Neural crest cell (in vitro differentiated cells): Measurements from ENCODE around the gene MINDY2. TPM values are rescaled to one million over a fixed set of nuclear protein-coding genes. Genes with fewer than 3 reads are reported as not detected.

Experiments used
- DNase-seq: peaks from one replicate; pipeline ENCODE4 v3.0.0; 2021; ENCODE audit warnings: low read depth, mixed read lengths, low spot score
- H3K27ac Mint-ChIP-seq: one replicate; pipeline ENCODE4 v1.8.0; 2021; ENCODE audit warnings: mild to moderate bottlenecking, mixed read lengths; ENCODE audit not compliant: unreplicated experiment
- H3K27me3 Mint-ChIP-seq: 2 replicates; pipeline ENCODE4 v1.8.0; 2021; ENCODE audit warnings: low read depth, mild to moderate bottlenecking, mixed read lengths
- H3K36me3 Mint-ChIP-seq: 2 replicates; pipeline ENCODE4 v1.8.0; 2021; ENCODE audit warnings: low read depth, mild to moderate bottlenecking, mixed read lengths
- H3K4me1 Mint-ChIP-seq: 2 replicates; pipeline ENCODE4 v1.8.0; 2021; ENCODE audit warnings: mixed read lengths
- H3K4me3 Mint-ChIP-seq: one replicate; pipeline ENCODE4 v1.8.0; 2021; ENCODE audit warnings: mild to moderate bottlenecking, mixed read lengths
- H3K9me3 Mint-ChIP-seq: 2 replicates; pipeline ENCODE4 v1.8.0; 2021; ENCODE audit warnings: mixed read lengths
- long read RNA-seq: library from polyadenylated mRNA; unstranded; transcript quantifications from one replicate; pipeline ENCODE4 v2.0.0, GENCODE V29; 2020
- total RNA-seq: library from RNA; stranded (reverse); gene quantifications from 2 replicates; pipeline ENCODE4 v1.2.1, GENCODE V29; 2021
- TF ChIP-seq, protein P1 (sequence below): fragments of 200-600 bp; sonication (generic); conservative IDR thresholded peaks from 2 replicates; pipeline ENCODE4 v1.5.0; 2021; ENCODE audit warnings: antibody characterized with exemption, mild to moderate bottlenecking

Gene MINDY2, protein sequence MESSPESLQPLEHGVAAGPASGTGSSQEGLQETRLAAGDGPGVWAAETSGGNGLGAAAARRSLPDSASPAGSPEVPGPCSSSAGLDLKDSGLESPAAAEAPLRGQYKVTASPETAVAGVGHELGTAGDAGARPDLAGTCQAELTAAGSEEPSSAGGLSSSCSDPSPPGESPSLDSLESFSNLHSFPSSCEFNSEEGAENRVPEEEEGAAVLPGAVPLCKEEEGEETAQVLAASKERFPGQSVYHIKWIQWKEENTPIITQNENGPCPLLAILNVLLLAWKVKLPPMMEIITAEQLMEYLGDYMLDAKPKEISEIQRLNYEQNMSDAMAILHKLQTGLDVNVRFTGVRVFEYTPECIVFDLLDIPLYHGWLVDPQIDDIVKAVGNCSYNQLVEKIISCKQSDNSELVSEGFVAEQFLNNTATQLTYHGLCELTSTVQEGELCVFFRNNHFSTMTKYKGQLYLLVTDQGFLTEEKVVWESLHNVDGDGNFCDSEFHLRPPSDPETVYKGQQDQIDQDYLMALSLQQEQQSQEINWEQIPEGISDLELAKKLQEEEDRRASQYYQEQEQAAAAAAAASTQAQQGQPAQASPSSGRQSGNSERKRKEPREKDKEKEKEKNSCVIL
- total RNA-seq: 14.3 and 15.3 TPM in 2 replicates
- long read RNA-seq, full-length matches to known transcripts: 8 of 13 reads
- long read RNA-seq, partial matches to known transcripts: 0 of 13 reads
- long read RNA-seq, other reads (novel, unspliced or antisense): 5 of 13 reads

GRCh38 chr15:58770857-58771620, at the start of gene MINDY2:
Gene MINDY2 (plus strand): TSS chr15:58771302. CDS start chr15:58771396, 94 bp downstream.
- Mint-ChIP-seq H3K4me3 (no peak within 1 kb of the TSS), H3K27ac (peak within 1 kb of the TSS; percentile 93), H3K9me3 (no peaks in the 10 kb centered on the region), H3K36me3 (no peaks in the 10 kb centered on the region), H3K27me3 (no peaks in the 10 kb centered on the region), H3K4me1 (peaks cover 10% of the 10 kb centered on the region)
- TF ChIP-seq, protein P1, sequence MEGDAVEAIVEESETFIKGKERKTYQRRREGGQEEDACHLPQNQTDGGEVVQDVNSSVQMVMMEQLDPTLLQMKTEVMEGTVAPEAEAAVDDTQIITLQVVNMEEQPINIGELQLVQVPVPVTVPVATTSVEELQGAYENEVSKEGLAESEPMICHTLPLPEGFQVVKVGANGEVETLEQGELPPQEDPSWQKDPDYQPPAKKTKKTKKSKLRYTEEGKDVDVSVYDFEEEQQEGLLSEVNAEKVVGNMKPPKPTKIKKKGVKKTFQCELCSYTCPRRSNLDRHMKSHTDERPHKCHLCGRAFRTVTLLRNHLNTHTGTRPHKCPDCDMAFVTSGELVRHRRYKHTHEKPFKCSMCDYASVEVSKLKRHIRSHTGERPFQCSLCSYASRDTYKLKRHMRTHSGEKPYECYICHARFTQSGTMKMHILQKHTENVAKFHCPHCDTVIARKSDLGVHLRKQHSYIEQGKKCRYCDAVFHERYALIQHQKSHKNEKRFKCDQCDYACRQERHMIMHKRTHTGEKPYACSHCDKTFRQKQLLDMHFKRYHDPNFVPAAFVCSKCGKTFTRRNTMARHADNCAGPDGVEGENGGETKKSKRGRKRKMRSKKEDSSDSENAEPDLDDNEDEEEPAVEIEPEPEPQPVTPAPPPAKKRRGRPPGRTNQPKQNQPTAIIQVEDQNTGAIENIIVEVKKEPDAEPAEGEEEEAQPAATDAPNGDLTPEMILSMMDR: peak; percentile 50
- DNase-seq: peak; percentile 93

GRCh38 chr15:58724466-58724865, 46.6 kb upstream of the MINDY2 start:
- H3K27ac Mint-ChIP-seq: peak overlapping the region; percentile 1
- H3K27me3 Mint-ChIP-seq: no peaks in the 10 kb centered on the region

DNA sequence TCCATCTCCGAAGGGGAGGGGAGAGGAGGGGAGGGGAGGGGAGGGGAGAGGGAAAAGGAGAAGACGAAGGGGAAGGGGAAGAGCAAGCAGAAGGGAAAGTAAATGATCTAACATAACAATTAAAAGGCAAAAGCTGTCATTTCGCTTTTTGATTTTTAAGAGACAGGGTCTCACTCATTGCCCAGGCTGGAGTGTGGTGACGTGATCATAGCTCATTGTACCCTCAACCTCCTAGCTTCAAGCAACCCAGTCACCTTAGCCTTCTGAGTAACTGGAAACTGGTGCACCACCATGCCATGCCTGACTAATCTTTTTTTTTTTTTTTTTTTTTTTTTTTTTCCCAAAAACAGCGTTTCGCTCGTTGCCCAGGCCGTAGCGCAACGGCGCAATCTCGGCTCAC, 44.2 kb upstream of the MINDY2 start:
- H3K27ac Mint-ChIP-seq: no peak overlapping the region
- DNase-seq: no peak
- H3K4me1 Mint-ChIP-seq: peaks cover 13% of the 10 kb centered on the region
- TF ChIP-seq, protein P1: no peak
- H3K36me3 Mint-ChIP-seq: peaks cover 6% of the 10 kb centered on the region
- H3K9me3 Mint-ChIP-seq: no peaks in the 10 kb centered on the region
- H3K4me3 Mint-ChIP-seq: no peak overlapping the region
- H3K27me3 Mint-ChIP-seq: no peaks in the 10 kb centered on the region

More at GRCh38 chr15:58724466-58724865, 46.6 kb upstream of the MINDY2 start:
- peaks cover 9% of the 10 kb centered on the region for H3K4me1 Mint-ChIP-seq
- peaks cover 7% of the 10 kb centered on the region for H3K36me3 Mint-ChIP-seq
- TF ChIP-seq, protein P1: no peak
- DNase-seq: no peak
- no peak overlapping the region for H3K4me3 Mint-ChIP-seq
- H3K9me3 Mint-ChIP-seq: peaks cover 3% of the 10 kb centered on the region

DNA sequence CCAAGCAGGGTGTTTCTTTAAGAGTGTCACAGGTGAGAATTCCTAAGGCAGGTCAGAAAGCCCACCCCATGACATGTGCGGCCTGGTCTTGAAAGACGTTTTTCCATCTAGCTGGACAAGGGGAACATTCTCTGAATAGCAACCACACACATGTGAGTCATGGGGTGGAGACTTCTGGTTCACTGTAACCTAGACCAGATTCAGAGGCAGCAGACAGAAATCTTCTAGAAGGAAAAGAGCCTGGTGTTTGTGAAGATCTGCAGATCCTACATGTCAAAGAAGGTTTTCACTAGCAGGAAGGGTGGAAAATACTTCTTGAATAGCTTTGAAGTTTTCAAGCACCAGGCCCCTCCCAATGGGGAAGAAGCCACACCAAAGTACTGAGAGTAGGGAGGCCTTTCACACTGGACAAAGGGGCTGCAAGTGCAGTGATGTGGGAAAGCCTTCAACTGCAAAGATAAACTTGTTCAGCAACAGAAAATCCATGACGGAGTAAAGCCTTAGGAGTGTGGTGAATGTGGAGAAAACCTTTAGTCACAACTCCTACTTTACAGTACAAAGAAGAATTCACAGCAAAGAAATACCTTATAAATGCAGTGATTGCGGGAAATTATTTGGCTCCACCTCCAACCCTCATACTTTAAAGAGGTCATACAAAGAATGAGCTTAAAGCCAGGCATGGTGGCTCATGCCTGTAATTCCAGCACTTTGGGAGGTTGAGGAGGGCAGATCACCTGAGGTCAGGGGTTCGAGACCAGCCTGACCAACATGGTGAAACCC, 39.2 kb upstream of the MINDY2 start:
- Mint-ChIP-seq H3K4me1 (peaks cover 24% of the 10 kb centered on the region), H3K9me3 (no peaks in the 10 kb centered on the region), H3K27ac (no peak overlapping the region), H3K36me3 (peaks cover 7% of the 10 kb centered on the region), H3K27me3 (no peaks in the 10 kb centered on the region), H3K4me3 (no peak overlapping the region)
- TF ChIP-seq, protein P1: no peak
- DNase-seq: no peak
